Ammon's horn (tissue), 1 donor: ENCODE results near the gene UPK2.
A peak's percentile ranks its signal among the peaks of the same experiment; 100 is the strongest.
"Not testable (repeated sequence)": the region's sequence is repeated elsewhere in the genome, so short reads cannot be mapped to it uniquely, and the experiment has no call there.

Source experiments
- DNase-seq: peaks from one replicate; pipeline ENCODE4 v3.0.0-alpha.2; 2016; ENCODE audit warnings: low spot score

UPK2 gene

DNA sequence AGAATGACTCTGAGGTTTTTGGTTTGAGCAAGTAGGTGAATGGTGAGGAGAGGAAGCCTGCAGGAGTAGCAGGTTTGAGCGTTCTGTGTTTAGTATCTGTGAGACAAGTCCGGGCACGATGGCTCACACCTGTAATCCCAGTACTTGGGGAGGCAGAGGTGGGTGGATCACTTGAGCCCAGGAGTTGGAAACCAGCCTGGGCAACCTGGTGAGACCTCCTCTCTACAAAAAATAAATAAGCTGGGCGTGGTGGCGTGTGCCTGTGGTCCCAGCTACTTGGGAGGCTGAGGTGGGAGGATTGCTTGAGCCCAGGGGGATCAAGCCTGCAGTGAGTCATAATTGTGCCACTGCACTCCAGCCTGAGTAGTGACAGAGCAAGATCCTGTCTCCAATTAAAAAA, 32.2 kb downstream of the UPK2 start:
- no peak for DNase-seq

DNA sequence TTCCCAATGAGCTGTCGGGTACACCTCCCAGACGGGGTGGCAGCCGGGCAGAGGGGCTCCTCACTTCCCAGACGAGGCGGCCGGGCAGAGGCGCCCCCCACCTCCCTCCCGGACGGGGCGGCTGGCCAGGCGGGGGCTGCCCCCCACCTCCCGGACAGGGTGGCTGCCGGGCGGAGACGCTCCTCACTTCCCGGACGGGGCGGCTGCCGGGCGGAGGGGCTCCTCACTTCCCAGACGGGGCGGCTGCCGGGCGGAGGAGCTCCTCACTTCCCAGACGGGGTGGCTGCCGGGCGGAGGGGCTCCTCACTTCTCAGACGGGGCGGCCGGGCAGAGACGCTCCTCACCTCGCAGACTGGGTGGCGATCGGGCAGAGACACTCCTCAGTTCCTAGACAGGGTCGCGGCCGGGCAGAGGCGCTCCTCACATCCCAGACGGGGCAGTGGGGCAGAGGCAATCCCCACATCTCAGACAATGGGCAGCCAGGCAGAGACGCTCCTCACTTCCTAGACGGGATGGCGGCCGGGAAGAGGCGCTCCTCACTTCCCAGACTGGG, 35.5 kb downstream of the UPK2 start:
- DNase-seq = not testable (repeated sequence)

DNA sequence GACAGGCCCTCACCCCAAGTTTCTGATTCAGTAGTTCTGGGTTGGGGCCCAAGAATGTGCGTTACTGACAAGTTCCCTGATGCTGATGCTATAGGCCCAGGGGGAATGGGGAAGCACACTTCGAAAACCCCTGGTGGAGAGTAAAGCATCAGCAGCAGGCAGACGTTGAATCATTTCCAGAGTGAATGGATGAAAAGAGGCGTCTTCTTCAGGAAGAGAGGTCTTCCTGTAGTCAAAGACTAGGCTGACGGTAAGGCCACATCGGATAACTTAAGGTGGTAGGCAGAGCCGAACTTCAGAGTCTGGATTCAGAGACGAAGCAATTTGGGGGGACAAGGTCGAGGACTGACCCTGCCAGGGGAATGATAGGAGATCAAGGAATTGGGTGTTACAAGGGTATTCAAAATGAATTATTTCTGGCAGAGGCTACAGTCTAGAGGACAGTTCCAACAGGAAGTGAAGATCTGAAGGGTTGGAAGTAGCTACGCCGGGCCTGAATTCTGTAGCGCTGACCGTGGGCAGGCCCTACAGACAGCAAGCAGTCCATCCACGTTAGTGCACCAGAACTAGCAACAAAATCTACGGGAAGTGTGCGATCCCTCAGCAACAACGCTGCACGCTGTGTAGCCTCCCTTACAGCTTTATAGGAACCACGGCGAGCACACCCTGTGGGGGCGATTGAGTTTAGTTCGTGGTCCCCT, 41.0 kb downstream of the UPK2 start:
- peak; percentile 22 for DNase-seq

GRCh38 chr11:118997627-118998387, 41.7 kb downstream of the UPK2 start, which contains the start of gene CENATAC:
Gene CENATAC, plus strand, starts transcription at chr11:118998138. Its CDS starts 60 bp downstream, at chr11:118998198.
- peak; percentile 95 for DNase-seq

DNA sequence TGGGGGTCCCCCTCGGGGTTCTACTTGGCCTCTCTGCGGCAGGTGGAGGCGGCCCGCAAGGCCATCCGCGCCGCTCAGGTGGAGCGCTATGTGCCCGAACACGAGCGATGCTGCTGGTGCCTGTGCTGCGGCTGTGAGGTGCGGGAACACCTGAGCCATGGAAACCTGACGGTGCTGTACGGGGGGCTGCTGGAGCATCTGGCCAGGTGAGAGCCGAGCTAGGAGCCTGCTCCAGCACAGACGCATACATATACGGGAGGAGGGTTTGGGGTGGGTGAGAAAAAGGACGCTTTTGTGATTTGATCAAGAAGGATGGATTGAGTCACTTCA, 42.3 kb downstream of the UPK2 start:
- DNase-seq = no peak

- no peak for DNase-seq
Measured at GRCh38 chr11:118998822-118999221, 42.7 kb downstream of the UPK2 start.

DNA sequence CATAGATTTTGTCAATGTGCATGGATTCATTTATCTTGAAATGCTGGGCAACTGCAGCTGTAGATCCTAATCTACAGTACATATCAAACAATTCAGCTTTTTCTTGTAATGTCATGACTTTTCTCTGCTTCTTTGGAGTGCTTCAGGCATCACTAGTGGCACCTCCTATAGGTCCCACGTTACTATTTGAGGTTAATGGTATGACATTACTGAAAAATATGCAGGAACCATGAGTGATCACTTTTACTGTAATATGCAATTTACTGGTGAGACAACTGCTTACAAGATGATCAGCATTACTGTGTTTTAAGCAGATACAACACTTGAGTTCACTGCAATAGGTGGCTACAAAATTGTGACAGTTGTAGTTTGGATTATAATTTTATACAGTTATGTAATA, 44.8 kb downstream of the UPK2 start:
- DNase-seq = no peak

GRCh38 chr11:119006656-119007055, 50.6 kb downstream of the UPK2 start:
- DNase-seq = no peak
